PC-9 (cell line): Measurements from ENCODE around the gene CARD6. TPM values are rescaled to one million over a fixed set of nuclear protein-coding genes. Genes with fewer than 3 reads are reported as not detected.

ENCODE experiments used
- BruUV-seq: library from RNA; stranded (reverse); fragments of 400-500 nt; replicated peaks from 2 replicates; lab custom pipeline; 2021; lab: Mats Ljungman, UMichigan
- CTCF ChIA-PET: fragments of 300-600 bp; sonication (Branson Sonifier 250); formaldehyde crosslinking; loops from one replicate; lab custom pipeline; 2022; ENCODE audit warnings: antibody characterized with exemption; lab: Charles Lee
- POLR2A ChIA-PET: fragments of 300-600 bp; sonication (Branson Sonifier 250); formaldehyde crosslinking; loops from one replicate; lab custom pipeline; 2022; ENCODE audit warnings: antibody characterized with exemption; ENCODE audit not compliant: unreplicated experiment; lab: Charles Lee
- DNase-seq, 2 experiments: peaks; one replicate each; pipeline versions ENCODE4 v3.0.0 to v3.0.0-alpha.2; 2015 to 2022; ENCODE audit warnings: mixed read lengths in 1 of 2
- H2AFZ ChIP-seq: fragments of 200-600 bp; sonication (generic); 2 replicates; pipeline ENCODE4 v1.8.1; 2017; ENCODE audit warnings: antibody characterized with exemption
- H3F3A ChIP-seq: fragments of 200-600 bp; sonication (generic); 2 replicates; pipeline ENCODE4 v1.8.1; 2017; ENCODE audit warnings: antibody characterized with exemption, mild to moderate bottlenecking, low read depth; ENCODE audit not compliant: insufficient read depth
- H3K27ac ChIP-seq: fragments of 200-600 bp; sonication (generic); 2 replicates; pipeline ENCODE4 v1.6.1; 2016; ENCODE audit warnings: mixed run types
- H3K27me3 ChIP-seq: fragments of 200-600 bp; sonication (generic); 2 replicates; pipeline ENCODE4 v1.6.1; 2016; ENCODE audit warnings: low read depth, mixed run types; ENCODE audit not compliant: insufficient read depth
- H3K36me3 ChIP-seq: fragments of 200-600 bp; sonication (generic); 2 replicates; pipeline ENCODE4 v1.6.1; 2016; ENCODE audit warnings: low read depth, mixed run types
- H3K4me1 ChIP-seq: fragments of 200-600 bp; sonication (generic); replicated peaks from 2 replicates; pipeline ENCODE4 v1.6.1; 2016; ENCODE audit warnings: mixed run types; ENCODE audit not compliant: insufficient read depth
- H3K4me2 ChIP-seq: fragments of 200-600 bp; sonication (generic); 2 replicates; pipeline ENCODE4 v1.6.1; 2017; ENCODE audit warnings: mixed run types
- H3K4me3 ChIP-seq: fragments of 200-600 bp; sonication (generic); 2 replicates; pipeline ENCODE4 v1.6.1; 2016; ENCODE audit warnings: mixed run types
- H3K79me2 ChIP-seq: fragments of 200-600 bp; sonication (generic); 2 replicates; pipeline ENCODE4 v1.6.1; 2017; ENCODE audit warnings: low read depth, mixed run types
- H3K9me2 ChIP-seq: fragments of 200-600 bp; sonication (generic); 2 replicates; pipeline ENCODE4 v1.8.1; 2017; ENCODE audit warnings: mild to moderate bottlenecking; ENCODE audit not compliant: insufficient read depth
- H3K9me3 ChIP-seq: fragments of 200-600 bp; sonication (generic); 2 replicates; pipeline ENCODE4 v1.8.1; 2016; ENCODE audit warnings: low read depth; ENCODE audit not compliant: insufficient read depth
- H4K20me1 ChIP-seq: fragments of 200-600 bp; sonication (generic); 2 replicates; pipeline ENCODE4 v1.8.1; 2017; ENCODE audit not compliant: insufficient read depth
- EZH2 ChIP-seq: fragments of 200-600 bp; sonication (generic); IDR thresholded peaks from 2 replicates; pipeline ENCODE4 v1.8.0; 2017; ENCODE audit warnings: antibody characterized with exemption, low read depth
- intact Hi-C: fragments of 100-400 bp; cut with micrococcal nuclease; formaldehyde crosslinking; loops from one replicate; pipeline ENCODE4 v1.10.0; 2022; ENCODE audit not compliant: unreplicated experiment
- total RNA-seq: library from RNA; stranded (reverse); gene quantifications from 2 replicates; pipeline ENCODE4 v1.2.3, GENCODE V29; 2021
- TF ChIP-seq, protein P1 (sequence below): fragments of 200-600 bp; sonication (generic); conservative IDR thresholded peaks from 2 replicates; pipeline ENCODE4 v1.6.1; 2017; ENCODE audit warnings: mixed run types, antibody characterized with exemption, mild to moderate bottlenecking, moderate library complexity

Gene CARD6
- total RNA-seq, 1 experiment from 2014 or later: 16.1 TPM

DNA sequence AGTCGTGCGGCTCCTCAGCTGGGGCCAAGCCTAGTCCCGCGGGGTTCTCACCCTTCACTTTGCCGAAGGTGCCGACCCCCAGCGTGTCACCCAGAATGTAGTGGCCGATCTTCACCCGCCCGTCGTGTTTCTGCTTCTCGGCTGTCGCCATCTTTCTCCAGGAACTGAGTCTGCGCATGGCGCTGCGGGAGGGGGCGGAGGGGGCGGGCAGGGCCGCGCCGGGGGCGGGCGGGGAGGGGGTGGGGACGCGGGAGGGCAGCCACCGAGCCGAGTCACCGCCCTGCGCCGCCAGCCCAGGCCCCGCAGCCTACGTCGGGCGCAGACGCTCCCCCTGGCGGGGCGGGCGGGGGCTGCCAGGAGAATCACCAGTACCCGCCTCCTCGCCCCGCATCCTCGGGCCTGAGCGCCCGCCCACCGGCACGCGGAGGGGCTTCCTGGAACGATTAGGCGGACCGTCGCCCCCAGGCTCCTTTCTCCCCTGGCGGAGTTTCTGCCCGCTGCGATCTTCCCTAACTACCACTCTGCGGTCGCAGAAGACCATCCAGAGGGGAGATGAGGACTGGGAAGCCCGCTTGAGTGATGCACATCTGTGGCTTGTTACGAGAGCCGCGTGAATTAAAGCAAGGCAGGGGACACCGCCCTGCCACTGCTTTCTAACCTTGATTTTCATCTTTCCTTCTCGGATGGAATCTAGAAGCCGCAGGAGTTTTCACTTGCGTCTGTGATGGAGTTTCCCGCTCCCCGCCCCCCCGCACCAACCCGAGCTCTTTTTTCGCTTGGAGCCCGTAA, 43.0 kb upstream of the CARD6 start, which contains the start of gene PRKAA1:
Gene PRKAA1 (minus strand): TSS at position 363 of the 789 bp plus-strand sequence. CDS start 185 bp downstream, at position 178.
- peak within 1 kb of the TSS; percentile 99 for H3K4me3 ChIP-seq
- H2AFZ ChIP-seq: peak within 1 kb of the TSS; percentile 100
- POLR2A ChIA-PET: interaction anchor here (0.5 to 1.2 kb wide), 14 partner anchors 9 to 1953 kb away, joined by 3 to 24 read pairs (median 4); no protein-coding TSS in a partner anchor
- H3K4me2 ChIP-seq: peak within 1 kb of the TSS; percentile 94
- TSS peak; percentile 90 for BruUV-seq
- peaks cover 6% of the 10 kb centered on the region; the same call in 1 of the 2 replicates for H3K36me3 ChIP-seq
- H3K27me3 ChIP-seq: no peaks in the 10 kb centered on the region
- peak within 1 kb of the TSS; percentile 72 for H3K27ac ChIP-seq
- H3K4me1 ChIP-seq: peaks cover 29% of the 10 kb centered on the region
- peaks cover 37% of the 10 kb centered on the region for H4K20me1 ChIP-seq
- intact Hi-C loops: loop anchor here (1.0 kb wide), 2 partner anchors 37 to 43 kb away; partner anchors contain the start of genes RPL37 and TTC33
- H3K9me2 ChIP-seq: no peaks in the 10 kb centered on the region; the same call in 1 of the 2 replicates
- no peaks in the 10 kb centered on the region for H3K9me3 ChIP-seq
- peaks cover 25% of the 10 kb centered on the region for H3F3A ChIP-seq
- CTCF ChIA-PET: interaction anchor here (0.6 to 1.4 kb wide), 11 partner anchors 10 to 1378 kb away, joined by 3 to 20 read pairs (median 4); partner anchors contain the start of gene RPL37
- DNase-seq: peak; percentile 76 to 99
- peaks cover 57% of the 10 kb centered on the region for H3K79me2 ChIP-seq
- TF ChIP-seq, protein P1, sequence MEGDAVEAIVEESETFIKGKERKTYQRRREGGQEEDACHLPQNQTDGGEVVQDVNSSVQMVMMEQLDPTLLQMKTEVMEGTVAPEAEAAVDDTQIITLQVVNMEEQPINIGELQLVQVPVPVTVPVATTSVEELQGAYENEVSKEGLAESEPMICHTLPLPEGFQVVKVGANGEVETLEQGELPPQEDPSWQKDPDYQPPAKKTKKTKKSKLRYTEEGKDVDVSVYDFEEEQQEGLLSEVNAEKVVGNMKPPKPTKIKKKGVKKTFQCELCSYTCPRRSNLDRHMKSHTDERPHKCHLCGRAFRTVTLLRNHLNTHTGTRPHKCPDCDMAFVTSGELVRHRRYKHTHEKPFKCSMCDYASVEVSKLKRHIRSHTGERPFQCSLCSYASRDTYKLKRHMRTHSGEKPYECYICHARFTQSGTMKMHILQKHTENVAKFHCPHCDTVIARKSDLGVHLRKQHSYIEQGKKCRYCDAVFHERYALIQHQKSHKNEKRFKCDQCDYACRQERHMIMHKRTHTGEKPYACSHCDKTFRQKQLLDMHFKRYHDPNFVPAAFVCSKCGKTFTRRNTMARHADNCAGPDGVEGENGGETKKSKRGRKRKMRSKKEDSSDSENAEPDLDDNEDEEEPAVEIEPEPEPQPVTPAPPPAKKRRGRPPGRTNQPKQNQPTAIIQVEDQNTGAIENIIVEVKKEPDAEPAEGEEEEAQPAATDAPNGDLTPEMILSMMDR: peak; percentile 72
- TF ChIP-seq EZH2: no peak

DNA sequence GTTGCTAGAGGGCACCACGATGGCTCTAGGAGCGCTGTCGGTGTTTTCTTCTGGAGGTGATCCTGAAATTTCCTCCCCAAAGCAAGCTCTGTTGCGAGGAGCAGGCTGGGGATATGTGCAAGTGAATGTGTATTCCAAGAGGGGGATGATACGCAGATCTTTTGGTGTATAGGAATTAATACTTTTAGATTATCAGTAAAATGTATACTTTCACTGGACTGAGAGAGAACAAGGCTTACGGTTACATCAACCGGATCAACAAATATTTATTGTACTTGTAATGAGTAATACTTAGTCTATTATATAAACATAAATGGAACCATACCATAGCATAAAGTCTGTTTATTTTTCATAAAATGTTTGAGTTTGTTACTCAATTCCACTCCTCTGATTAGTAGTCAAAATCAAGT, 42.4 kb upstream of the CARD6 start:
- ChIA-PET CTCF (interaction anchor here (0.6 to 1.4 kb wide), 9 partner anchors 9 to 1378 kb away, joined by 3 to 20 read pairs (median 5); partner anchors contain the start of gene RPL37), POLR2A (interaction anchor here (0.5 to 1.2 kb wide), 14 partner anchors 8 to 1601 kb away, joined by 3 to 24 read pairs (median 4); no protein-coding TSS in a partner anchor)
- Histone ChIP-seq H3K27me3 (no peaks in the 10 kb centered on the region), H3K4me3 (peak overlapping the region; percentile 99), H3K9me3 (no peaks in the 10 kb centered on the region), H3K4me2 (peak overlapping the region; percentile 81), H2AFZ (peak overlapping the region; percentile 100), H3K9me2 (no peaks in the 10 kb centered on the region; the same call in 1 of the 2 replicates), H3K79me2 (peaks cover 51% of the 10 kb centered on the region), H3K27ac (peak overlapping the region; percentile 68), H4K20me1 (peaks cover 31% of the 10 kb centered on the region), H3K36me3 (0 out of 2 replicates have a peak, but pooled peaks cover 6% of the 10 kb centered on the region), H3K4me1 (peaks cover 29% of the 10 kb centered on the region), H3F3A (peaks cover 25% of the 10 kb centered on the region)
- intact Hi-C loops: loop anchor here (1.0 kb wide), 2 partner anchors 36 to 44 kb away; partner anchors contain the start of genes RPL37 and TTC33
- no TSS peak for BruUV-seq
- DNase-seq: peak in 1 of 2 experiments; percentile 64
- TF ChIP-seq EZH2: no peak
- TF ChIP-seq, protein P1: no peak

DNA sequence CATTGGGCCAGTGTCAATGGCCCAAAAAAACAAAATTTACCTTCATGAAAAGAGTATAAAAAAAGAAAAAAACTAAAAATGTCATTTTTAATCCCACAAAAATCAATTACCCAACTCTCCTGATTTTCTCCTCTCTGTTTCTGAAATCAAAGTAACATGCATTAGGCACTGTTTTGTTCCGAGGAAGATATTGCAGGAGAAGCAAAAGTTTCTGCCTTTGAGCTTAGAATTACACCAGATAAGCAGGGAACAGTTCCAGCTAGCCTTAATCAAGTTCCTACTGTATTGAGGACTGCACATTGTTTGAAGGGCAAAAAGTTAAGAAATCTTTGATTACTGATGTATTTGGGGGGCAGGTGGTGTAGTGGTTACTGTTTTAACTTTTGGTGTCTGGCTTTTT, 41.9 kb upstream of the CARD6 start:
- H2AFZ ChIP-seq: peak overlapping the region; percentile 100
- DNase-seq: no peak
- BruUV-seq: no TSS peak

More for the DNA sequence above, 41.9 kb upstream of the CARD6 start:
- peak overlapping the region; percentile 99 for H3K4me3 ChIP-seq
- ChIA-PET CTCF (interaction anchor here (0.6 to 1.0 kb wide), 7 partner anchors 9 to 1379 kb away, joined by 3 to 16 read pairs (median 5); no protein-coding TSS in a partner anchor), POLR2A (interaction anchor here (0.5 to 1.1 kb wide), 6 partner anchors 9 to 219 kb away, joined by 3 to 16 read pairs (median 5); no protein-coding TSS in a partner anchor)
- 0 out of 2 replicates have a peak, but pooled peaks cover 6% of the 10 kb centered on the region for H3K36me3 ChIP-seq
- no peaks in the 10 kb centered on the region for H3K9me3 ChIP-seq
- H3K4me1 ChIP-seq: peaks cover 29% of the 10 kb centered on the region
- no peak for TF ChIP-seq EZH2
- TF ChIP-seq, protein P1: no peak
- intact Hi-C loops: no loop called here
- H3K4me2 ChIP-seq: peak overlapping the region; percentile 81
- peak overlapping the region; percentile 68 for H3K27ac ChIP-seq
- H4K20me1 ChIP-seq: peaks cover 26% of the 10 kb centered on the region
- H3F3A ChIP-seq: peaks cover 25% of the 10 kb centered on the region
- H3K79me2 ChIP-seq: peaks cover 46% of the 10 kb centered on the region
- H3K9me2 ChIP-seq: no peaks in the 10 kb centered on the region; the same call in 1 of the 2 replicates
- H3K27me3 ChIP-seq: no peaks in the 10 kb centered on the region
